Measurements from ENCODE around the gene RP9.

The RP9 gene

GRCh38 chr7:33128990-33129805 is 20.0 kb upstream of the RP9 start, which contains the start of gene BBS9:
TSS of gene BBS9 (plus strand) at chr7:33129564. CDS start at chr7:33146253, 16,689 bp downstream.
- DNase-seq (ENCODE audit: low spot score), result peak; percentile 94
- Histone ChIP-seq H4K91ac (ENCODE audit: low read depth, low read length, poor library complexity) (no peak within 1 kb of the TSS), H3K4me2 (ENCODE audit: insufficient read depth, low read length, poor library complexity, severe bottlenecking) (peak within 1 kb of the TSS; percentile 75), H3K27ac (replicated peaks; ENCODE audit: low read length) (peak within 1 kb of the TSS; percentile 89), H3K27me3 (ENCODE audit: control insufficient read depth in 3 of 3, insufficient read depth in 3 of 3, low read depth in 1 of 3, low read length in 3 of 3) (peaks cover 0 to 4% (median 0%) of the 10 kb centered on the region in 3 experiments), H3K9ac (ENCODE audit: low read depth, low read length, poor library complexity) (peak within 1 kb of the TSS; percentile 88), H2BK12ac (ENCODE audit: low read length) (no peak within 1 kb of the TSS), H3K14ac (ENCODE audit: low read length) (no peak within 1 kb of the TSS), H3K79me1 (ENCODE audit: low read depth, low read length) (no peaks in the 10 kb centered on the region), H2AK5ac (ENCODE audit: low read depth, low read length) (no peak within 1 kb of the TSS), H2AFZ (ENCODE audit: low read length) (peak within 1 kb of the TSS; percentile 94), H3K23ac (ENCODE audit: low read depth, low read length, poor library complexity) (no peak within 1 kb of the TSS), H4K8ac (ENCODE audit: low read depth, low read length) (no peak within 1 kb of the TSS), H3K4ac (ENCODE audit: low read length) (no peak within 1 kb of the TSS), H3K4me1 (ENCODE audit: control insufficient read depth in 2 of 2, insufficient read depth in 1 of 2, low read depth in 1 of 2, low read length in 2 of 2) (peaks cover 0 to 2% of the 10 kb centered on the region in 2 donors), H3K9me3 (replicated peaks in 1 of 2; ENCODE audit: control insufficient read depth in 2 of 2, insufficient read depth in 1 of 2, low read depth in 1 of 2, low read length in 2 of 2) (no peaks in the 10 kb centered on the region), H2BK15ac (ENCODE audit: low read length) (no peak within 1 kb of the TSS), H2BK120ac (ENCODE audit: low read depth, low read length) (no peak within 1 kb of the TSS), H2BK5ac (ENCODE audit: low read length) (no peak within 1 kb of the TSS), H3K18ac (ENCODE audit: low read length) (peak within 1 kb of the TSS; percentile 96), H3K4me3 (ENCODE audit: low read length in 2 of 2) (peak within 1 kb of the TSS; percentile 57 to 97), H3K36me3 (replicated peaks in 1 of 2; ENCODE audit: control insufficient read depth in 2 of 2, insufficient read depth in 2 of 2, low read length in 2 of 2) (no peaks in the 10 kb centered on the region)
- no CpG with 5 or more reads among the region's 57 CpGs for WGBS, 2 donors (ENCODE audit: extremely low coverage in 2 of 2, insufficient read length in 2 of 2, insufficient replicate concordance in 1 of 2)

- H3K27ac ChIP-seq (replicated peaks; ENCODE audit: low read length), result peak overlapping the region; percentile 69
These were observed 19.4 kb upstream of the RP9 start for GRCh38 chr7:33128631-33128989.

GRCh38 chr7:33127085-33127484 is 17.9 kb upstream of the RP9 start:
- no peaks in the 10 kb centered on the region for H3K36me3 ChIP-seq (replicated peaks in 1 of 2; ENCODE audit: control insufficient read depth in 2 of 2, insufficient read depth in 2 of 2, low read length in 2 of 2)
- H2BK12ac ChIP-seq (ENCODE audit: low read length), result no peak overlapping the region
- no peak for DNase-seq (ENCODE audit: low spot score)
- H2BK5ac ChIP-seq (ENCODE audit: low read length), result no peak overlapping the region
- H3K9ac ChIP-seq (ENCODE audit: low read depth, low read length, poor library complexity), result no peak overlapping the region
- H4K91ac ChIP-seq (ENCODE audit: low read depth, low read length, poor library complexity), result no peak overlapping the region
- no peaks in the 10 kb centered on the region for H3K79me1 ChIP-seq (ENCODE audit: low read depth, low read length)
- no peak overlapping the region for H2AK5ac ChIP-seq (ENCODE audit: low read depth, low read length)
- H3K18ac ChIP-seq (ENCODE audit: low read length), result no peak overlapping the region
- no peak overlapping the region for H3K14ac ChIP-seq (ENCODE audit: low read length)
- WGBS, 2 donors (ENCODE audit: extremely low coverage in 2 of 2, insufficient read length in 2 of 2, insufficient replicate concordance in 1 of 2), result no CpG with 5 or more reads among the region's 2 CpGs
- no peak overlapping the region for H3K4ac ChIP-seq (ENCODE audit: low read length)
- peaks cover 0 to 4% (median 0%) of the 10 kb centered on the region in 3 experiments for H3K27me3 ChIP-seq (ENCODE audit: control insufficient read depth in 3 of 3, insufficient read depth in 3 of 3, low read depth in 1 of 3, low read length in 3 of 3)
- no peak overlapping the region for H3K23ac ChIP-seq (ENCODE audit: low read depth, low read length, poor library complexity)
- no peak overlapping the region for H2BK120ac ChIP-seq (ENCODE audit: low read depth, low read length)
- peaks cover 0 to 2% of the 10 kb centered on the region in 2 donors for H3K4me1 ChIP-seq (ENCODE audit: control insufficient read depth in 2 of 2, insufficient read depth in 1 of 2, low read depth in 1 of 2, low read length in 2 of 2)
- H3K9me3 ChIP-seq (replicated peaks in 1 of 2; ENCODE audit: control insufficient read depth in 2 of 2, insufficient read depth in 1 of 2, low read depth in 1 of 2, low read length in 2 of 2), result no peaks in the 10 kb centered on the region
- no peak overlapping the region for H2AFZ ChIP-seq (ENCODE audit: low read length)
- no peak overlapping the region for H3K4me3 ChIP-seq (ENCODE audit: low read length in 2 of 2)
- H3K27ac ChIP-seq (replicated peaks; ENCODE audit: low read length), result no peak overlapping the region
- H2BK15ac ChIP-seq (ENCODE audit: low read length), result no peak overlapping the region
- no peak overlapping the region for H3K4me2 ChIP-seq (ENCODE audit: insufficient read depth, low read length, poor library complexity, severe bottlenecking)
- no peak overlapping the region for H4K8ac ChIP-seq (ENCODE audit: low read depth, low read length)

More at GRCh38 chr7:33128631-33128989, 19.4 kb upstream of the RP9 start:
- Histone ChIP-seq H3K27me3 (ENCODE audit: control insufficient read depth in 3 of 3, insufficient read depth in 3 of 3, low read depth in 1 of 3, low read length in 3 of 3) (peaks cover 0 to 4% (median 0%) of the 10 kb centered on the region in 3 experiments), H2BK12ac (ENCODE audit: low read length) (no peak overlapping the region), H4K91ac (ENCODE audit: low read depth, low read length, poor library complexity) (no peak overlapping the region), H2AFZ (ENCODE audit: low read length) (peak overlapping the region; percentile 94), H2BK5ac (ENCODE audit: low read length) (no peak overlapping the region), H2BK15ac (ENCODE audit: low read length) (no peak overlapping the region), H2BK120ac (ENCODE audit: low read depth, low read length) (no peak overlapping the region), H3K9me3 (replicated peaks in 1 of 2; ENCODE audit: control insufficient read depth in 2 of 2, insufficient read depth in 1 of 2, low read depth in 1 of 2, low read length in 2 of 2) (no peaks in the 10 kb centered on the region), H3K9ac (ENCODE audit: low read depth, low read length, poor library complexity) (no peak overlapping the region), H3K79me1 (ENCODE audit: low read depth, low read length) (no peaks in the 10 kb centered on the region), H3K36me3 (replicated peaks in 1 of 2; ENCODE audit: control insufficient read depth in 2 of 2, insufficient read depth in 2 of 2, low read length in 2 of 2) (no peaks in the 10 kb centered on the region), H3K4ac (ENCODE audit: low read length) (no peak overlapping the region), H3K4me2 (ENCODE audit: insufficient read depth, low read length, poor library complexity, severe bottlenecking) (peak overlapping the region; percentile 75), H2AK5ac (ENCODE audit: low read depth, low read length) (no peak overlapping the region), H3K4me3 (ENCODE audit: low read length in 2 of 2) (peak overlapping the region; percentile 57 to 97), H3K18ac (ENCODE audit: low read length) (peak overlapping the region; percentile 96), H3K23ac (ENCODE audit: low read depth, low read length, poor library complexity) (no peak overlapping the region), H3K4me1 (ENCODE audit: control insufficient read depth in 2 of 2, insufficient read depth in 1 of 2, low read depth in 1 of 2, low read length in 2 of 2) (peaks cover 0 to 2% of the 10 kb centered on the region in 2 donors), H4K8ac (ENCODE audit: low read depth, low read length) (no peak overlapping the region), H3K14ac (ENCODE audit: low read length) (no peak overlapping the region)
- DNase-seq (ENCODE audit: low spot score), result no peak
- no CpG with 5 or more reads among the region's 3 CpGs for WGBS, 2 donors (ENCODE audit: extremely low coverage in 2 of 2, insufficient read length in 2 of 2, insufficient replicate concordance in 1 of 2)

- no peak overlapping the region for H2AK5ac ChIP-seq (ENCODE audit: low read depth, low read length)
- no peak overlapping the region for H2AFZ ChIP-seq (ENCODE audit: low read length)
- no peak overlapping the region for H3K4me2 ChIP-seq (ENCODE audit: insufficient read depth, low read length, poor library complexity, severe bottlenecking)
- no peak overlapping the region for H2BK15ac ChIP-seq (ENCODE audit: low read length)
- H3K4me1 ChIP-seq (ENCODE audit: control insufficient read depth in 2 of 2, insufficient read depth in 1 of 2, low read depth in 1 of 2, low read length in 2 of 2), result no peaks in the 10 kb centered on the region
- no peak overlapping the region for H3K23ac ChIP-seq (ENCODE audit: low read depth, low read length, poor library complexity)
- no peak overlapping the region for H4K91ac ChIP-seq (ENCODE audit: low read depth, low read length, poor library complexity)
- peaks cover 0 to under 1% (median 0%) of the 10 kb centered on the region in 3 experiments for H3K27me3 ChIP-seq (ENCODE audit: control insufficient read depth in 3 of 3, insufficient read depth in 3 of 3, low read depth in 1 of 3, low read length in 3 of 3)
- no peak overlapping the region for H2BK120ac ChIP-seq (ENCODE audit: low read depth, low read length)
- H3K18ac ChIP-seq (ENCODE audit: low read length), result no peak overlapping the region
- H2BK5ac ChIP-seq (ENCODE audit: low read length), result no peak overlapping the region
- DNase-seq (ENCODE audit: low spot score), result no peak
- no peak overlapping the region for H3K4me3 ChIP-seq (ENCODE audit: low read length in 2 of 2)
- no peak overlapping the region for H2BK12ac ChIP-seq (ENCODE audit: low read length)
- H3K9ac ChIP-seq (ENCODE audit: low read depth, low read length, poor library complexity), result no peak overlapping the region
- H3K9me3 ChIP-seq (replicated peaks in 1 of 2; ENCODE audit: control insufficient read depth in 2 of 2, insufficient read depth in 1 of 2, low read depth in 1 of 2, low read length in 2 of 2), result no peaks in the 10 kb centered on the region
- H3K79me1 ChIP-seq (ENCODE audit: low read depth, low read length), result no peaks in the 10 kb centered on the region
- no peaks in the 10 kb centered on the region for H3K36me3 ChIP-seq (replicated peaks in 1 of 2; ENCODE audit: control insufficient read depth in 2 of 2, insufficient read depth in 2 of 2, low read length in 2 of 2)
- no peak overlapping the region for H4K8ac ChIP-seq (ENCODE audit: low read depth, low read length)
- WGBS, 2 donors (ENCODE audit: extremely low coverage in 2 of 2, insufficient read length in 2 of 2, insufficient replicate concordance in 1 of 2), result no CpG with 5 or more reads among the region's 3 CpGs
- no peak overlapping the region for H3K14ac ChIP-seq (ENCODE audit: low read length)
- H3K4ac ChIP-seq (ENCODE audit: low read length), result no peak overlapping the region
- no peak overlapping the region for H3K27ac ChIP-seq (replicated peaks; ENCODE audit: low read length)
These were observed 9.2 kb upstream of the RP9 start for GRCh38 chr7:33118383-33118782.
